Dermis microvascular lymphatic vessel endothelial cell (primary cell): Measurements from ENCODE around the gene PIK3R4. TPM values are rescaled to one million over a fixed set of nuclear protein-coding genes. Genes with fewer than 3 reads are reported as not detected.

Source experiments
- DNase-seq, 2 donors: peaks; one replicate each; pipeline versions ENCODE4 v3.0.0 to v3.0.0-alpha.2; 2010; ENCODE audit warnings: low read depth in 2 of 2
- total RNA-seq: library from RNA; depleted of rRNA; stranded (reverse); fragments of >200 nt; gene quantifications from 2 replicates; pipeline ENCODE4 v1.2.1, GENCODE V29; 2014

PIK3R4 gene
- total RNA-seq, 1 donor from 2014 or later, result 27.9 TPM

- DNase-seq, result no peak
Observed at GRCh38 chr3:130688697-130689470, 57.7 kb downstream of the PIK3R4 start.

- no peak for DNase-seq
Observed at GRCh38 chr3:130688015-130688688, 58.5 kb downstream of the PIK3R4 start.

- DNase-seq, result no peak
Observed at GRCh38 chr3:130687327-130687726, 59.3 kb downstream of the PIK3R4 start.

GRCh38 chr3:130686833-130687232 lies 59.8 kb downstream of the PIK3R4 start:
- DNase-seq, result no peak

- DNase-seq, result no peak
Observed at GRCh38 chr3:130682131-130682530, 64.5 kb downstream of the PIK3R4 start.

- DNase-seq, result no peak
Observed at GRCh38 chr3:130679218-130679617, 67.4 kb downstream of the PIK3R4 start.

- DNase-seq, result no peak
Observed at GRCh38 chr3:130677343-130677742, 69.3 kb downstream of the PIK3R4 start.

GRCh38 chr3:130671545-130672312 lies 74.9 kb downstream of the PIK3R4 start:
- DNase-seq, result no peak

GRCh38 chr3:130669740-130670139 lies 76.9 kb downstream of the PIK3R4 start:
- no peak for DNase-seq

GRCh38 chr3:130663092-130663491 lies 83.5 kb downstream of the PIK3R4 start:
- DNase-seq, result no peak

- no peak for DNase-seq
Observed at GRCh38 chr3:130662501-130662996, 84.1 kb downstream of the PIK3R4 start.

GRCh38 chr3:130661140-130661891 lies 85.3 kb downstream of the PIK3R4 start:
- peak in 1 of 2 donors; percentile 62 for DNase-seq

GRCh38 chr3:130659911-130660310 lies 86.7 kb downstream of the PIK3R4 start:
- no peak for DNase-seq

GRCh38 chr3:130658678-130659077 lies 88.0 kb downstream of the PIK3R4 start:
- DNase-seq, result peak; percentile 6 to 57

- no peak for DNase-seq
Observed at GRCh38 chr3:130656627-130657026, 90.0 kb downstream of the PIK3R4 start.

- no peak for DNase-seq
Observed at GRCh38 chr3:130654921-130655320, 91.7 kb downstream of the PIK3R4 start.

GRCh38 chr3:130654091-130654490 lies 92.5 kb downstream of the PIK3R4 start:
- DNase-seq, result no peak

GRCh38 chr3:130649061-130649654 lies 97.5 kb downstream of the PIK3R4 start:
- no peak for DNase-seq

GRCh38 chr3:130648293-130648692 lies 98.3 kb downstream of the PIK3R4 start:
- no peak for DNase-seq

- DNase-seq, result no peak
Observed at GRCh38 chr3:130645261-130645660, 101.4 kb downstream of the PIK3R4 start.
